GM23248 (cell line): ENCODE measurements around the gene SLC35E2B.
"Not testable (repeated sequence)": the region's sequence is repeated elsewhere in the genome, so short reads cannot be mapped to it uniquely, and the experiment has no call there.

Source experiments
- EZH2 ChIP-seq: fragments of 200-600 bp; sonication (generic); IDR thresholded peaks from 2 replicates; pipeline ENCODE4 v1.6.1; 2018; ENCODE audit warnings: antibody characterized with exemption, mild to moderate bottlenecking; ENCODE audit not compliant: insufficient read depth, poor library complexity, severe bottlenecking
- EZH2phosphoT487 ChIP-seq: fragments of 200-600 bp; sonication (generic); IDR thresholded peaks from 2 replicates; pipeline ENCODE4 v1.6.1; 2018; ENCODE audit warnings: antibody characterized with exemption, moderate library complexity, mild to moderate bottlenecking, low read depth; ENCODE audit not compliant: insufficient read depth

GRCh38 chr1:1726088-1726487 lies 33.5 kb upstream of the SLC35E2B start:
- not testable (repeated sequence) for TF ChIP-seq EZH2, EZH2phosphoT487
